ENCODE data around the gene CLIC5.

Gene CLIC5

DNA sequence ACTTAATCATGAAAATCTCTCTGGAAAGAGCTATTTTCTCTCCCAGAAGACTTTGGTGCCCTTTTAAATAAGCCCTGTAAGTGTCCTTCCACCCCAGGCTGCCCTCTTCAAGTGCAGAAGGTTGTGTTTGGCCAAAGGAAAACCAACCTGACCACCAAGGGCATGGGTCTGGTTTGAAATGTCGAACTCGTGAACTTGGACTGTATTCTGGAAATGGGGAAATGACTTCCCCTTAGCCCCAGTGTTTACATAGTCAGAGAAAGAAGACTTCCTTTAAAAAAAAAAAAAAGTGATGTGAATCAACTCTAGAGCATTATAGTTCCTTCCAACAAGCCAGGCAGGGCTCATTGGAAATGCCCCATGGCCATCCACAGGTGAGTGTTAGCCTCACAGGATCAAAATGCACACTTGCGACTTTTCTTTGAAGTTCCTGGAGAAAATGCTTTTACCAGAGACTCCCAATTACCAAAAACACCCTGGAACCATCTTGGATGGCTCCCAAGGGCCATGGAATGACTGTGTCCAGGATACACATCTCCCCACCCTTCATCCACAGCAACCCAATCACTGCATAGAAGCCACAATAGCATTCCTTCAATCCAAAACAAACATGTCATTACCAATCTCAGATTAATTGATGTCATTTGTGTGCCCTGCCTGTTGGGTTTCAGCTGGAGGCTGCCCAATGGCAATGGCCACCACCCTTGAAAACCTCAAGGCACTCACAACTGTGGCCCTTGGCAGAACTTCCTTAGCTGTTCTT is 133.8 kb downstream of the CLIC5 start:
- DNase-seq = no peak

GRCh38 chr6:45880676-45881075 is 135.0 kb downstream of the CLIC5 start:
- no peak for DNase-seq

DNA sequence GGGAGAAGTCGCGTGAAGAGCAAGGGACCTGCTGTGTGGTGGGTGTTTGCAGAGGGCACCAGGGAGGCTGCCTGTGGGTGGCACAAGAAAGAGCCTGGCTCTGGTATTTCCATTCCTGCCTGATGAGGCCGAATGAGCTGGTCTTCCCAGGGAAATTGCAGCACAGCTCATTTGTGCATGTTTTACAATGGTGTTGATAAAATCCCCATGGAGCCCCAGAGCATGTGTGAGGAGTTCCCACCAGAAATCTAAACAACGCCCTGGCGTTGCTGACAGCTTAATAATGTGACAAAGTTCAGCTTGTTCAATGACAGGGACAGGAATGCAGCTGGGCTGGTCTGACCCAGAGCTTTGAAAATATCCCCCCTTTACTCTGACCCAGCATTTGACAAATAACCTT is 135.5 kb downstream of the CLIC5 start:
- DNase-seq = no peak

DNA sequence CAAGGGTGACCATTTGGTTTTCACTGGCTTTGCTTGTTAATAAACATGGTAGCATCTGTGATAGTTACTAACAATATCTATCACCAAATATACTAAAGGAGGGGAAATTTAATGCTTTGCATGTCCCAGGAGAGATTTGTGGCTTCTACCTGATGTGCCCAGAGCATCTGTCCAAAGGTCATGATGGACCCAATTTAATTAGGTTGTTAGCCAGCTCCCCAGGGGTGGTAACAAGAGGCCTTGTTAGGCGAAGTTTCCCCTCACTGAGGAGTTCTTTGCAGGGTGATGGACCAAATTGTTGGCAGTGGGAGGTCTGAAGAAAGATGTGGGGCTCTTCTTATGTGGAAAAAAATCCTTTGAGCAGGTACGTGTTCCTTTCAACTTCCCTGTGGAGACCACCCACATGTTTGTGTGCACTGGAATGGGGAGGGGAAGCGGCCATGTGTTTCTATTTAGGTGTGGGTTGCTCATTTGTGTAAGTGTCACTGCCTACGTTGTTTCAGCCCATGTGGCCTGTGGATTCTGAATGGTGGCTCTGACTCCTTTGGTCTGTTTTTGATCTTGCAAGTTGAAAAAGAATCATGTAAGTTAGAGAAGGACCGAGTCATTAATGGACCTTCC is 137.6 kb downstream of the CLIC5 start:
- DNase-seq = no peak

- DNase-seq = no peak
These were observed 142.8 kb downstream of the CLIC5 start for GRCh38 chr6:45872827-45873365.

DNA sequence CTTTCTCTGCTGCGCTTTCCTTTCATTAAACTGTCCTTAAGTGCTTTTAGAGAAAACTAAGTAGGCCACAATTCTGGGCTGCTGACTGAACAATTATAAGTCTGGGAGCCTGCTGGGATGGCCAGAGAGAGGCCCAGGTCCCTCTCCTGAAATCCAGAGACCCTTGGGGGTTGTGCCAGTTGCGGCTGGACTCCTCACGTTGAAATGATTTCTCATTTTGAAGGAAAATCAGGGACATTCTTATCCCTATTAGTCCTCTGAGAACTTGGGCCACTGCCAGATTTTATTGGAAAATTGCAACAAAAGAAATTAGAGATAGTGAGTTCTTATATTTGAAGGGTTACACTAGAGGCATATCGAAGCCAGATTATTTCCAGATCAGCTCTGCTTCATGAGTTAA is 145.1 kb downstream of the CLIC5 start:
- DNase-seq = no peak

DNA sequence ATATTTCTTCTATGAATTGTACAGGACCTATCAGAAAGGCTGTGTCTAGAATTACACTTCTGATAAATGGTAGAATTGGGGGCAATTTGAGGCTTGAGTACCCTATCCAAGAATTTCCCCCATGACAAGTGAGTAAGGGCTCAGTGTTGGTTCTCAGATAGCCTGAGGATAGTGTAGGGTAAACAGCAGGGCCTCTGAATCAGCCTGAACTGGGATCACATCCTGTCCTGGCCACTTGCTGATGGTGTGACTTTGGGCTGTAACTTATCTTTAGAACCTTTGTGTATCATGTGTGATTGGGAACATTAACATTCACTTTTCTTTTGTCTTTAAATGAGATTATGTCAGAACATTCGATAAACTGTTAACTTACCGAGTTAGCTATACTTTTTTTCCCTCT is 151.0 kb downstream of the CLIC5 start:
- DNase-seq = no peak

DNA sequence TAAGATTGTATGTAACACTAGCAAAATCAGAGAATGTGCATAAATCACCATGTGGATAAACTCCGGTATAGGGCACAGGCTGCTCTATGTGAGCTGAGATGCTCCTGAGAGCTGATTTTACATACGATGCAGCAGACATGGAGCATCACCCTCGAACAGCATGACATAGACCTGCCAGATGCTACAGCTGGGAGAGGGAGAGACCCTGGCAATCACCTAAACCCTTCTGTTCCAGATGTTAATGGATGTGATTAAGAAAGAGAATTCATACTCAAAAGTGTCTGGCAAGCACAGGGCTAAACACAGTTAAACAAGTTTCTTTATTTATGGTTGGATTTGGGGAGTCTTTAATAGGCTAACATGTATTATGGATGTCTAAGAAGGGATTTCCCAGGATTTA is 157.0 kb downstream of the CLIC5 start:
- DNase-seq = no peak

- no peak for DNase-seq
These were observed 157.8 kb downstream of the CLIC5 start for GRCh38 chr6:45857827-45858226.

- no peak for DNase-seq
These were observed 159.8 kb downstream of the CLIC5 start for GRCh38 chr6:45855642-45856394.

- no peak for DNase-seq
These were observed 161.4 kb downstream of the CLIC5 start for GRCh38 chr6:45854149-45854742.

GRCh38 chr6:45851034-45851400 is 164.6 kb downstream of the CLIC5 start:
- no peak for DNase-seq

DNA sequence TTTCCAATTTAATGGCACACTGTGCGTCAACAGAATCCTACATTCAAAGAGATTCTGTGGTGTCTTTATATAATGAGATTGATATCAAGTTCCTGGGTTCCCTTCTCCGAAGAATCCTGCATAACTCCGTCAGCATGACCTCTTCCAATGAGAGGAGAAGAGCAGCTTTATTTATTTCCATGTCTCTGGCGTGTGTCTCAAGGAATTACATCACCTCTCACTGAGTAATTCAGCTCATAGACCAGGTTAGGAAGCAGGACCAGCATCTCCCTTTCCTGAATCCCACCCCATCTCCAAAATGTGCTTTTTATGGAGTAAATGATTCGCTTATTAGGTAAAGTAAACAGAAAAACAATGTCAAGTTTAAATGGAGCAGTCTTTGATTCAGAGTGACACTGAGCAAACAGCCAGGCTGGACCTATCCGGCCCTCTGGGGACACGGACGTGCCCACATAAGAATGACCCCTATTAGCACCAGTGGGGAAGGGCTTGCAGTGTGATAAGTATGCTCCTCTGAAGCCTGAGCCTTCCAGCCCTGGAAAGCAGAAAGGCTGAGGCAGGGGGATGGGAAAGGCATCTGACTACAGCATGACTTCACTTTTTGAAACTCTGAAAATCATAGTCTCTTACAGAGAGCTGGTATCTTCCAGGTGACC is 165.2 kb downstream of the CLIC5 start:
- DNase-seq = no peak

- DNase-seq = no peak
These were observed 170.1 kb downstream of the CLIC5 start for GRCh38 chr6:45845567-45845966.

DNA sequence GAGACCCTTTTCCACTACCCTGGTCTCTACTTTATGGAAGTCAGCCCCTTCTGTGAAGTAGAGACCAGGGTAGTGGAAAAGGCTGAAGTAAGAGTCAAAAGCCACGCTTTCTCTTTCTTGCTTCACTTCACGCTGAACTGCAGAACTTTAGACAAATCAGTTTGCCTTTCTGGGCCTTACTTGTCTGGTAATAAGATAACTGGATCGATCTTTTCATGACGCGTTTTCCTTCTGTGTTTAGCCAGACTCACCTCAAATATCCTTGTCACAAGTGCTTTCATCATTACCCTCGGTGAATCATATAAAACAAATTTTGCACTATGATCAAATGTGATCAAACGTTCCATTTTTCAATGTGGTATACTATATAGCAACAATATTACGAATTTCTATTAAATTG is 170.7 kb downstream of the CLIC5 start:
- no peak for DNase-seq

DNA sequence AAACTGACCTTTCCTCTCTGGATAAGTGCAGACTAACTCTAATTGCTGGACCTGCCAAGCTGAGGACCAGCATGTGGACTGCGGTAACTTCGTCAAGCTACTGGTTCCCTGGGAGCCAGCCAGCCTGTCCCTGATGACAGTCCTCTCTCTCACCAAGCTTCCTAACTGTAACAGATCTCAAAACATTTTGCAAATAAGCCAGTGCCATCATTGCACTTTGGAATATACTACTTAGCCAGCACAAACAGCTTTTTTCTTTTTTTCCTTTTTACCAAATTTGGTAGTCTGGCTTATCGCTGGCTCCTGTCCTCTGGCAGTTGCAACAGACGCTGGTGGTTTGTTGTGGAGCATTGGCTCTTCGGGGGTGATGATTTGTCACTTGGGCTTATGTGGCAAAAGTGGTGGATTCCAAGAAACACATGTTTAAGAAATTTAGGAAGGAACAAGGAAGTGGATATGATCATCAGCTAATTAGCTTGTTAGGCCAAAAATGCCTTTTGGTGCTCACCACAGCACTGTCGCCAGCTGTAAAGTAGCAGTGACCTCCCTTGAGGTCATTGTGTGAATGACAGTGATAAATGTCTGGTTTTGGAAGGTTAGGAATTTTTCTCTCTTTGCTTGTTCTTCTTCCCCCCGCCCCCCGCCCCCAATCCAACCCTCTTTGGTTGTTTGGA is 171.7 kb downstream of the CLIC5 start:
- DNase-seq = no peak

DNA sequence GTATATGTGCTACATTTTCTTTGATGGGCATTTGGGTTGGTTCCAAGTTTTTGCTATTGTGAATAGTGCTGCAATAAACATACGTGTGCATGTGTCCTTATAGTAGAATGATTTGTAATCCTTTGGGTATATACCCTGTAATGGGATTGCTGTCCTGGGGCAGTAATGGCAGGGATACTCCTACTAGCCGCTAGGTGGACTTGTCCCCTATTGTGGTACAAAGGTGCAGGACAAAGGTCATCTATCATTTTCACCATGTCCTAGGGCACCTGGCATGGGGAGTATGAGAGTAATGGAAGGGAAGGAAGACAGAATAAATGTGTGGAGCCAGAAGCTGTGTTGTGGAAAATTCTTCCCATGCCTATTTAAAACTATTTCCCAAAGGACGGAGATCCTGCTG is 174.6 kb downstream of the CLIC5 start:
- DNase-seq = no peak

GRCh38 chr6:45838996-45839395 is 176.7 kb downstream of the CLIC5 start:
- no peak for DNase-seq

DNA sequence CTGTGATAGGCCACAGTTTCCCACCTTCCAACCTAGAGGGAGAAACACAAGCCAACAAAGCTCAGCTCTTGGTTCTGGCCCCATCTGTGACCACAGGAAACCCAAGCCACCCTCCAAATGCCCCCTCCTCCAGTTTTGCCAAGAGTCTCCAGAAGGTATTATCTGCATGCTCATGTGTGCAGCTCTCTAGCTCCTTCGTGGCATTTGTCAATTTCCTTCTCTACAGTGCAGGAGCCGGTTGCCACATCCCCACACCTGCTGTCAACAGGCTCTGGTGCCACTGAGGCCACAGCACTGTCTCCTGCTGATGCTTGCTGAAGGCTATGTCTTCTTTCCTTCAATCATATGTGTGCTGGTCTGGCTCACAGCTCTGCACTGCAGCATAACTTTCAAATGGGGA is 177.2 kb downstream of the CLIC5 start:
- DNase-seq = no peak

GRCh38 chr6:45837541-45838200 is 178.0 kb downstream of the CLIC5 start:
- DNase-seq = no peak

DNA sequence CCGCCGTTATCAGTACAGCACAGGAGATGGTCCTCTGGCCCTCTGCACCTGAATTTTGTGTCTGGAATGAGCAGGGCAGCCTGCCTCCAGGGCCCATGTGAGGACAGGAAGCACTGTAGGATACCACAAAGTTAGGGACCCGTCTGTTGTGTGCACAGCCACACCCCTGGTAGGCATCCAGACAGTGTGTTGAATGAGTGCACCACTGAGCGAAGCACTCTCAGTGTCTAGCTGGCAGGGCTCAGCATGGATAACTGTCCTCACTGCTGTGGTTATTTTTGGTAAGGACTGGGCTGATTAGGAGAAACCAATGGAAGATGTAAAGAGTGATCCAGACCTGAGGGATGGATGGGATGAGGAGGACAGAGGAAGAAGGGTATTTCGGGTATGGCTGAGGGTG is 178.7 kb downstream of the CLIC5 start:
- DNase-seq = no peak

DNA sequence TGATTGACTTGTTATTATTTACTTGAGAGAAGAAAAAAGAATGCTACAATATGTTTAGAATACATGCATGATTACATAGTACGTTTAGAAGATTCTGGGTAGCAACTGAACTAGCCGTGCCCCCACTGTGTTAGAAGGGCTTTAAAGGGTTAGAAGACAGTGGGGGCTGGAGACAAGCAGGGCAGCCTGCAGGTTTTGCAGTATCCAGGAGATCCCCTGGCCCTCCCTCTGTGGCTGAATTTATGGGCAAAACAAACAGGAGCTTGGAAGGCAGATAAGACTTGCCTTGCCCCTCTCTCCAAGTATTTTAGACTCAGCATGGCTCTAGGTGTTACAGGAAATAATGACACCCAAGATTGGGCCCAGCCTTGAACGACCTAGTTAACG is 179.2 kb downstream of the CLIC5 start:
- DNase-seq = no peak
